ENCODE data around the gene TOR1B.

DNA sequence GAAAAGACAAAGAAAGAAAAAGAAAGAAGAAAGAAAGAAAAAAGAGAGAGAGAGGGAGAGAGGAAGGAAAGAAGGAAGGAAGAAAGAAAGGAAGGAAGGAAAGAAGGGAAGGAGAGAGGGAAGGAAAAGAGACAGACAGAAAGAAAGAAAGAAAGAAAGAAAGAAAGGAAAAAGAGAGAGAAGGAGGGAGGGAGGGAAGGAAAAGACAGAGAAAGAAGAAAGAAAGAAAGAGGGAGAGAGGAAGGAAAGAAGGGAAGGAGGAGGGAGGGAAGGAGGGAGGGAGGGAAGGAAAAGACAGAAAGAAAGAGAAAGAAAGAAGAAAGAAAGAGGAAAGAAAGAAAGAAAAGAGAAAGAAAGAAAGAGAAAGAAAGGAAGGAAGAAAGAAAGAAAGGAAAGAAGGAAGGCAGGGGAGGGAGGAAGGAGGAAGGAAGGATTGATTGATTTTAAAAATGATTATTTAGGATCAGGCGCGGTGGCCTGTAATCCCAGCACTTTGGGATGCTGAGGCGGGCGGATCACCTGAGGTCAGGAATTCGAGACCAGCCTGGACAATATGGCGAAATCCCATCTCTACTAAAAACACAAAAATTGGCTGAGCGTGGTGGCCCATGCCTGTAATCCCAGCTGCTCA is 23.3 kb upstream of the TOR1B start:
- TF ChIP-seq, protein P1, sequence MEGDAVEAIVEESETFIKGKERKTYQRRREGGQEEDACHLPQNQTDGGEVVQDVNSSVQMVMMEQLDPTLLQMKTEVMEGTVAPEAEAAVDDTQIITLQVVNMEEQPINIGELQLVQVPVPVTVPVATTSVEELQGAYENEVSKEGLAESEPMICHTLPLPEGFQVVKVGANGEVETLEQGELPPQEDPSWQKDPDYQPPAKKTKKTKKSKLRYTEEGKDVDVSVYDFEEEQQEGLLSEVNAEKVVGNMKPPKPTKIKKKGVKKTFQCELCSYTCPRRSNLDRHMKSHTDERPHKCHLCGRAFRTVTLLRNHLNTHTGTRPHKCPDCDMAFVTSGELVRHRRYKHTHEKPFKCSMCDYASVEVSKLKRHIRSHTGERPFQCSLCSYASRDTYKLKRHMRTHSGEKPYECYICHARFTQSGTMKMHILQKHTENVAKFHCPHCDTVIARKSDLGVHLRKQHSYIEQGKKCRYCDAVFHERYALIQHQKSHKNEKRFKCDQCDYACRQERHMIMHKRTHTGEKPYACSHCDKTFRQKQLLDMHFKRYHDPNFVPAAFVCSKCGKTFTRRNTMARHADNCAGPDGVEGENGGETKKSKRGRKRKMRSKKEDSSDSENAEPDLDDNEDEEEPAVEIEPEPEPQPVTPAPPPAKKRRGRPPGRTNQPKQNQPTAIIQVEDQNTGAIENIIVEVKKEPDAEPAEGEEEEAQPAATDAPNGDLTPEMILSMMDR (IDR thresholded peaks at IDR 0.05; ENCODE audit: low read depth, low read length): no peak
- TF ChIP-seq EZH2phosphoT487 (IDR thresholded peaks at IDR 0.05; ENCODE audit: low read depth): no peak
